Neural progenitor cell (in vitro differentiated cells): Measurements from ENCODE around the gene BBX. TPM values are rescaled to one million over a fixed set of nuclear protein-coding genes. Genes with fewer than 3 reads are reported as not detected.

ENCODE experiments used
- DNase-seq: peaks from one replicate; pipeline ENCODE4 v3.0.0-alpha.2; 2016; ENCODE audit warnings: low spot score
- H2AFZ ChIP-seq: fragments of 200-600 bp; sonication (generic); replicated peaks from 2 replicates; pipeline ENCODE4 v1.6.1; 2016; ENCODE audit warnings: antibody characterized with exemption
- H3F3A ChIP-seq: fragments of 200-600 bp; sonication (generic); 2 replicates; pipeline ENCODE4 v1.6.1; 2016; ENCODE audit warnings: antibody characterized with exemption, low read depth
- H3K27ac ChIP-seq: fragments of 200-600 bp; sonication (generic); 2 replicates; pipeline ENCODE4 v1.5.1; 2016; ENCODE audit warnings: mild to moderate bottlenecking
- H3K27me3 ChIP-seq: fragments of 200-600 bp; sonication (generic); 2 replicates; pipeline ENCODE4 v1.6.1; 2016; ENCODE audit warnings: mild to moderate bottlenecking, moderate library complexity
- H3K36me3 ChIP-seq: fragments of 200-600 bp; sonication (generic); 2 replicates; pipeline ENCODE4 v1.5.1; 2016
- H3K4me1 ChIP-seq: fragments of 200-600 bp; sonication (generic); 2 replicates; pipeline ENCODE4 v1.6.1; 2016; ENCODE audit warnings: mixed run types
- H3K4me2 ChIP-seq: fragments of 200-600 bp; sonication (generic); 2 replicates; pipeline ENCODE4 v1.6.1; 2016
- H3K4me3 ChIP-seq: fragments of 200-600 bp; sonication (generic); 2 replicates; pipeline ENCODE4 v1.5.1; 2016
- H3K79me2 ChIP-seq: fragments of 200-600 bp; sonication (generic); 2 replicates; pipeline ENCODE4 v1.6.1; 2016; ENCODE audit warnings: low read depth
- H3K9ac ChIP-seq: fragments of 200-600 bp; sonication (generic); 2 replicates; pipeline ENCODE4 v1.6.1; 2016
- H3K9me3 ChIP-seq: fragments of 200-600 bp; sonication (generic); 2 replicates; pipeline ENCODE4 v1.5.1; 2016; ENCODE audit warnings: low read depth
- H4K20me1 ChIP-seq: fragments of 200-600 bp; sonication (generic); 2 replicates; pipeline ENCODE4 v1.6.1; 2016; ENCODE audit warnings: low read depth
- H3K27ac Mint-ChIP-seq: 3 replicates; pipeline ENCODE4 v1.8.0; 2021; ENCODE audit warnings: mixed read lengths
- H3K27me3 Mint-ChIP-seq: 2 replicates; pipeline ENCODE4 v1.8.0; 2022; ENCODE audit warnings: low read depth, mild to moderate bottlenecking, inconsistent platforms, moderate library complexity, mixed read lengths; ENCODE audit not compliant: insufficient read depth
- H3K36me3 Mint-ChIP-seq: 3 replicates; pipeline ENCODE4 v1.8.0; 2021; ENCODE audit warnings: mixed read lengths
- H3K4me1 Mint-ChIP-seq: 3 replicates; pipeline ENCODE4 v1.8.0; 2021; ENCODE audit warnings: mixed read lengths
- H3K4me3 Mint-ChIP-seq: 3 replicates; pipeline ENCODE4 v1.8.0; 2021; ENCODE audit warnings: mild to moderate bottlenecking, moderate library complexity, mixed read lengths
- H3K9me3 Mint-ChIP-seq: 3 replicates; pipeline ENCODE4 v1.8.0; 2020; ENCODE audit warnings: mixed read lengths
- EZH2 ChIP-seq: fragments of 200-600 bp; sonication (generic); IDR thresholded peaks from 2 replicates; pipeline ENCODE4 v1.6.1; 2017; ENCODE audit warnings: antibody characterized with exemption, mild to moderate bottlenecking, moderate library complexity
- EZH2phosphoT487 ChIP-seq: fragments of 200-600 bp; sonication (generic); IDR thresholded peaks from 2 replicates; pipeline ENCODE4 v1.6.1; 2017; ENCODE audit warnings: antibody characterized with exemption
- total RNA-seq: library from RNA; depleted of rRNA; stranded (reverse); fragments of >200 nt; gene quantifications from 2 replicates; pipeline ENCODE4 v1.2.3, GENCODE V29; 2015; ENCODE audit warnings: low replicate concordance
- TF ChIP-seq, protein P1 (sequence below): fragments of 200-600 bp; sonication (generic); IDR thresholded peaks from 2 replicates; pipeline ENCODE4 v1.5.1; 2017; ENCODE audit warnings: antibody characterized with exemption, mild to moderate bottlenecking

Gene BBX
- total RNA-seq, 1 donor from 2014 or later, result 110 TPM

GRCh38 chr3:107674371-107674770 lies 151.6 kb downstream of the BBX start:
- peak; percentile 32 for DNase-seq
- H3K9ac ChIP-seq, result no peak overlapping the region
- H3K36me3 Mint-ChIP-seq, result no peaks in the 10 kb centered on the region
- H4K20me1 ChIP-seq, result peaks cover 54% of the 10 kb centered on the region
- no peaks in the 10 kb centered on the region for H3K9me3 Mint-ChIP-seq
- H3K4me3 Mint-ChIP-seq, result no peak overlapping the region
- peaks cover 2% of the 10 kb centered on the region for H3K27me3 Mint-ChIP-seq
- H3K36me3 ChIP-seq, result no peaks in the 10 kb centered on the region
- no peaks in the 10 kb centered on the region for H3K27me3 ChIP-seq
- H3K27ac Mint-ChIP-seq, result peak overlapping the region; percentile 51
- no peak overlapping the region for H2AFZ ChIP-seq
- no peak overlapping the region for H3K27ac ChIP-seq
- no peak overlapping the region for H3K4me2 ChIP-seq
- TF ChIP-seq, protein P1, sequence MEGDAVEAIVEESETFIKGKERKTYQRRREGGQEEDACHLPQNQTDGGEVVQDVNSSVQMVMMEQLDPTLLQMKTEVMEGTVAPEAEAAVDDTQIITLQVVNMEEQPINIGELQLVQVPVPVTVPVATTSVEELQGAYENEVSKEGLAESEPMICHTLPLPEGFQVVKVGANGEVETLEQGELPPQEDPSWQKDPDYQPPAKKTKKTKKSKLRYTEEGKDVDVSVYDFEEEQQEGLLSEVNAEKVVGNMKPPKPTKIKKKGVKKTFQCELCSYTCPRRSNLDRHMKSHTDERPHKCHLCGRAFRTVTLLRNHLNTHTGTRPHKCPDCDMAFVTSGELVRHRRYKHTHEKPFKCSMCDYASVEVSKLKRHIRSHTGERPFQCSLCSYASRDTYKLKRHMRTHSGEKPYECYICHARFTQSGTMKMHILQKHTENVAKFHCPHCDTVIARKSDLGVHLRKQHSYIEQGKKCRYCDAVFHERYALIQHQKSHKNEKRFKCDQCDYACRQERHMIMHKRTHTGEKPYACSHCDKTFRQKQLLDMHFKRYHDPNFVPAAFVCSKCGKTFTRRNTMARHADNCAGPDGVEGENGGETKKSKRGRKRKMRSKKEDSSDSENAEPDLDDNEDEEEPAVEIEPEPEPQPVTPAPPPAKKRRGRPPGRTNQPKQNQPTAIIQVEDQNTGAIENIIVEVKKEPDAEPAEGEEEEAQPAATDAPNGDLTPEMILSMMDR, result no peak
- TF ChIP-seq EZH2phosphoT487 (no peak), EZH2 (no peak)
- peaks cover 11% of the 10 kb centered on the region for H3K4me1 ChIP-seq
- H3K4me3 ChIP-seq, result no peak overlapping the region
- no peaks in the 10 kb centered on the region for H3K9me3 ChIP-seq
- peaks cover 26% of the 10 kb centered on the region for H3K79me2 ChIP-seq
- peaks cover 18% of the 10 kb centered on the region for H3K4me1 Mint-ChIP-seq
- H3F3A ChIP-seq, result peaks cover 13% of the 10 kb centered on the region

- Mint-ChIP-seq H3K4me1 (peaks cover 17% of the 10 kb centered on the region), H3K36me3 (peaks cover 2% of the 10 kb centered on the region), H3K27ac (peak overlapping the region; percentile 10), H3K27me3 (peaks cover 2% of the 10 kb centered on the region), H3K4me3 (no peak overlapping the region), H3K9me3 (peaks cover 3% of the 10 kb centered on the region)
- H3K9ac ChIP-seq, result no peak overlapping the region
- H3K36me3 ChIP-seq, result no peaks in the 10 kb centered on the region
- H3K4me2 ChIP-seq, result no peak overlapping the region
- H4K20me1 ChIP-seq, result peaks cover 49% of the 10 kb centered on the region
- DNase-seq, result no peak
- no peak overlapping the region for H2AFZ ChIP-seq
- peaks cover 13% of the 10 kb centered on the region for H3F3A ChIP-seq
- H3K4me1 ChIP-seq, result peaks cover 11% of the 10 kb centered on the region
- H3K9me3 ChIP-seq, result no peaks in the 10 kb centered on the region
- no peak overlapping the region for H3K4me3 ChIP-seq
- no peak for TF ChIP-seq EZH2
- TF ChIP-seq, protein P1, result no peak
- TF ChIP-seq EZH2phosphoT487, result no peak
- peaks cover 21% of the 10 kb centered on the region for H3K79me2 ChIP-seq
- H3K27ac ChIP-seq, result no peak overlapping the region
- H3K27me3 ChIP-seq, result no peaks in the 10 kb centered on the region
Measured at GRCh38 chr3:107675233-107675900, 152.6 kb downstream of the BBX start.

GRCh38 chr3:107676469-107677309 lies 153.9 kb downstream of the BBX start:
- Histone ChIP-seq H3K79me2 (peaks cover 22% of the 10 kb centered on the region), H3K9ac (no peak overlapping the region), H3F3A (peaks cover 13% of the 10 kb centered on the region), H2AFZ (no peak overlapping the region), H3K4me3 (no peak overlapping the region), H3K9me3 (no peaks in the 10 kb centered on the region), H3K4me1 (peaks cover 11% of the 10 kb centered on the region), H4K20me1 (peaks cover 42% of the 10 kb centered on the region), H3K27me3 (no peaks in the 10 kb centered on the region), H3K36me3 (no peaks in the 10 kb centered on the region), H3K4me2 (no peak overlapping the region), H3K27ac (no peak overlapping the region)
- peak; percentile 27 for DNase-seq
- TF ChIP-seq, protein P1, result peak; percentile 67
- TF ChIP-seq EZH2phosphoT487, result no peak
- H3K27ac Mint-ChIP-seq, result no peak overlapping the region
- no peak overlapping the region for H3K4me3 Mint-ChIP-seq
- H3K4me1 Mint-ChIP-seq, result peaks cover 17% of the 10 kb centered on the region
- peaks cover 5% of the 10 kb centered on the region for H3K9me3 Mint-ChIP-seq
- H3K27me3 Mint-ChIP-seq, result peaks cover 2% of the 10 kb centered on the region
- H3K36me3 Mint-ChIP-seq, result peaks cover 4% of the 10 kb centered on the region
